Measurements from ENCODE around the gene HPRT1. TPM values are rescaled to one million over a fixed set of nuclear protein-coding genes. Genes with fewer than 3 reads are reported as not detected.

The HPRT1 gene
- total RNA-seq, 1 donor from 2014 or later = 27.7 TPM

- no peak for ATAC-seq (ENCODE audit: low read depth)
- ChIA-PET POLR2A (no interaction called here), CTCF (no interaction called here)
- Mint-ChIP-seq H3K27ac (no peak overlapping the region), H3K9me3 (no peaks in the 10 kb centered on the region), H3K27me3 (peaks cover 21% of the 10 kb centered on the region), H3K4me1 (peaks cover 8% of the 10 kb centered on the region), H3K36me3 (ENCODE audit: low read depth) (no peaks in the 10 kb centered on the region), H3K4me3 (no peak overlapping the region)
- no peak for TF ChIP-seq CTCF (IDR thresholded peaks at IDR 0.05)
- DNase-seq = no peak
- intact Hi-C loops (cut with micrococcal nuclease) = no loop called here
Measured at GRCh38 chrX:134543288-134543687, 83.3 kb downstream of the HPRT1 start.

GRCh38 chrX:134544135-134544512, 84.2 kb downstream of the HPRT1 start:
- ChIA-PET CTCF (no interaction called here), POLR2A (no interaction called here)
- no peaks in the 10 kb centered on the region for H3K9me3 Mint-ChIP-seq
- H3K36me3 Mint-ChIP-seq (ENCODE audit: low read depth) = no peaks in the 10 kb centered on the region
- ATAC-seq (ENCODE audit: low read depth) (no peak), DNase-seq (no peak)
- intact Hi-C loops (cut with micrococcal nuclease) = no loop called here
- peaks cover 17% of the 10 kb centered on the region for H3K4me1 Mint-ChIP-seq
- no peak overlapping the region for H3K4me3 Mint-ChIP-seq
- H3K27ac Mint-ChIP-seq = no peak overlapping the region
- H3K27me3 Mint-ChIP-seq = peaks cover 28% of the 10 kb centered on the region
- TF ChIP-seq CTCF (IDR thresholded peaks at IDR 0.05) = no peak

GRCh38 chrX:134544513-134545151, 84.7 kb downstream of the HPRT1 start:
- DNase-seq (no peak), ATAC-seq (ENCODE audit: low read depth) (no peak)
- no peak overlapping the region for H3K4me3 Mint-ChIP-seq
- peaks cover 30% of the 10 kb centered on the region for H3K27me3 Mint-ChIP-seq
- ChIA-PET CTCF (no interaction called here), POLR2A (interaction anchor here (0.7 kb wide), 1 partner anchor 9 kb away, joined by 3 read pairs; no protein-coding TSS in a partner anchor)
- no peak overlapping the region for H3K27ac Mint-ChIP-seq
- H3K36me3 Mint-ChIP-seq (ENCODE audit: low read depth) = no peaks in the 10 kb centered on the region
- no peak for TF ChIP-seq CTCF (IDR thresholded peaks at IDR 0.05)
- H3K9me3 Mint-ChIP-seq = no peaks in the 10 kb centered on the region
- peaks cover 20% of the 10 kb centered on the region for H3K4me1 Mint-ChIP-seq
- intact Hi-C loops (cut with micrococcal nuclease) = no loop called here

- no peak for ATAC-seq (ENCODE audit: low read depth)
- intact Hi-C loops (cut with micrococcal nuclease) = no loop called here
- peaks cover 39% of the 10 kb centered on the region for H3K27me3 Mint-ChIP-seq
- no peak overlapping the region for H3K27ac Mint-ChIP-seq
- H3K4me1 Mint-ChIP-seq = peaks cover 28% of the 10 kb centered on the region
- H3K36me3 Mint-ChIP-seq (ENCODE audit: low read depth) = no peaks in the 10 kb centered on the region
- DNase-seq = no peak
- POLR2A ChIA-PET = no interaction called here
- CTCF ChIA-PET = no interaction called here
- no peak overlapping the region for H3K4me3 Mint-ChIP-seq
- H3K9me3 Mint-ChIP-seq = no peaks in the 10 kb centered on the region
- TF ChIP-seq CTCF (IDR thresholded peaks at IDR 0.05) = no peak
Measured at GRCh38 chrX:134545510-134545909, 85.5 kb downstream of the HPRT1 start.

- Mint-ChIP-seq H3K36me3 (ENCODE audit: low read depth) (no peaks in the 10 kb centered on the region), H3K27me3 (peaks cover 40% of the 10 kb centered on the region), H3K4me1 (peaks cover 29% of the 10 kb centered on the region), H3K27ac (no peak overlapping the region), H3K9me3 (no peaks in the 10 kb centered on the region), H3K4me3 (no peak overlapping the region)
- ChIA-PET POLR2A (no interaction called here), CTCF (no interaction called here)
- no peak for TF ChIP-seq CTCF (IDR thresholded peaks at IDR 0.05)
- ATAC-seq (ENCODE audit: low read depth) = no peak
- no peak for DNase-seq
- intact Hi-C loops (cut with micrococcal nuclease) = no loop called here
Measured at GRCh38 chrX:134546187-134546586, 86.2 kb downstream of the HPRT1 start.
